ENCODE results near the gene CD6. TPM values are rescaled to one million over a fixed set of nuclear protein-coding genes. Genes with fewer than 3 reads are reported as not detected.

The CD6 gene
- total RNA-seq, 1 experiment from 2014 or later, result not detected

GRCh38 chr11:60953781-60954180 lies 17.7 kb upstream of the CD6 start:
- no peak overlapping the region; a peak in 1 of 7 replicates for H3K27ac Mint-ChIP-seq
- H4K5ac ChIP-seq (ENCODE audit: insufficient read length, low read depth, low read length), result no peak overlapping the region
- peaks cover 50% of the 10 kb centered on the region for H3K27me3 Mint-ChIP-seq (ENCODE audit: low read depth)
- H3T11ph ChIP-seq (ENCODE audit: low read length), result no peak overlapping the region
- no peaks in the 10 kb centered on the region; the same call in 1 of the 2 replicates for H3K27me3 ChIP-seq (ENCODE audit: insufficient read depth, low read length)
- no peak overlapping the region for H3K4me2 ChIP-seq (ENCODE audit: insufficient read depth, insufficient read length, low read length)
- no peaks in the 10 kb centered on the region for H3K79me2 ChIP-seq (ENCODE audit: insufficient read depth, low read length)
- no peaks in the 10 kb centered on the region; a peak in 1 of 7 replicates for H3K36me3 Mint-ChIP-seq (ENCODE audit: insufficient read depth in 1 of 3, low read depth in 3 of 3)
- H2AFZ ChIP-seq (ENCODE audit: low read length), result no peak overlapping the region
- H3K18ac ChIP-seq (ENCODE audit: insufficient read length, low read depth, low read length), result no peak overlapping the region
- H3K23ac ChIP-seq (ENCODE audit: insufficient read length, low read depth, low read length), result no peak overlapping the region
- no peak overlapping the region for H3K9ac ChIP-seq (ENCODE audit: extremely low read depth, insufficient read length, low read length)
- no peak for TF ChIP-seq CTCF (conservative IDR thresholded peaks at IDR 0.05)
- H2BK120ac ChIP-seq (ENCODE audit: low read depth, low read length, poor library complexity, severe bottlenecking), result no peak overlapping the region
- no peak overlapping the region for H2AK5ac ChIP-seq (ENCODE audit: insufficient read length, low read length)
- H3K27ac ChIP-seq (ENCODE audit: insufficient read length, low read depth, low read length), result no peak overlapping the region
- H3K79me1 ChIP-seq (ENCODE audit: insufficient read depth, low read depth, low read length, poor library complexity, severe bottlenecking), result no peaks in the 10 kb centered on the region
- no peak overlapping the region for H3K56ac ChIP-seq (ENCODE audit: insufficient read length, low read depth, low read length)
- H3K4me1 ChIP-seq (ENCODE audit: insufficient read depth, low read length), result no peaks in the 10 kb centered on the region
- H2BK15ac ChIP-seq (ENCODE audit: low read depth, low read length), result no peak overlapping the region
- DNase-seq, result no peak
- no peaks in the 10 kb centered on the region for H3K9me3 ChIP-seq (ENCODE audit: control insufficient read depth, low read depth, low read length)
- no peaks in the 10 kb centered on the region for H4K20me1 ChIP-seq (ENCODE audit: control insufficient read depth, insufficient read depth, insufficient read length)
- H4K91ac ChIP-seq (ENCODE audit: insufficient read length, low read depth, low read length), result no peak overlapping the region
- no peak overlapping the region for H2BK5ac ChIP-seq (ENCODE audit: insufficient read length, low read length)
- WGBS (ENCODE audit: extremely low coverage, insufficient read length, low lambda C conversion rate), result no CpG with 5 or more reads among the region's 6 CpGs
- no peak overlapping the region for H2BK20ac ChIP-seq (ENCODE audit: low read depth, low read length, poor library complexity, severe bottlenecking)
- H3K4me1 Mint-ChIP-seq, result peaks cover 14 to 18% of the 10 kb centered on the region in 2 experiments
- no peak overlapping the region for H4K8ac ChIP-seq (replicated peaks; ENCODE audit: insufficient read length, low read depth, low read length)
- H3K4ac ChIP-seq (ENCODE audit: low read depth, low read length), result no peak overlapping the region
- no peaks in the 10 kb centered on the region for H3K9me3 Mint-ChIP-seq
- peaks cover 15% of the 10 kb centered on the region for H3K23me2 ChIP-seq (ENCODE audit: insufficient read length, low read depth, low read length, poor library complexity, severe bottlenecking)
- H3K4me3 Mint-ChIP-seq, result no peak overlapping the region
- no peak overlapping the region for H2BK12ac ChIP-seq (ENCODE audit: insufficient read length, low read depth, low read length)
- H3K14ac ChIP-seq (ENCODE audit: insufficient read depth, low read length), result no peak overlapping the region

Data from H9 (cell line).